Fibroblast of mammary gland (primary cell): ENCODE data around the gene CHST12.

Experiments
- DNase-seq: peaks from one replicate; pipeline ENCODE4 v3.0.0-alpha.2; 2010; ENCODE audit warnings: low read depth
- H3K4me3 ChIP-seq: 2 replicates; pipeline ENCODE4 v1.5.1; 2011; ENCODE audit warnings: low read depth, mild to moderate bottlenecking, low read length, moderate library complexity; ENCODE audit not compliant: control insufficient read depth
- CTCF ChIP-seq: conservative IDR thresholded peaks from 2 replicates; pipeline ENCODE4 v1.5.1; 2011; ENCODE audit warnings: low read depth, low read length, inconsistent platforms; ENCODE audit not compliant: control insufficient read depth, insufficient read depth

Gene CHST12

GRCh38 chr7:2441430-2442058 is 38.1 kb downstream of the CHST12 start:
- DNase-seq, result no peak
- TF ChIP-seq CTCF, result no peak
- no peak overlapping the region for H3K4me3 ChIP-seq

DNA sequence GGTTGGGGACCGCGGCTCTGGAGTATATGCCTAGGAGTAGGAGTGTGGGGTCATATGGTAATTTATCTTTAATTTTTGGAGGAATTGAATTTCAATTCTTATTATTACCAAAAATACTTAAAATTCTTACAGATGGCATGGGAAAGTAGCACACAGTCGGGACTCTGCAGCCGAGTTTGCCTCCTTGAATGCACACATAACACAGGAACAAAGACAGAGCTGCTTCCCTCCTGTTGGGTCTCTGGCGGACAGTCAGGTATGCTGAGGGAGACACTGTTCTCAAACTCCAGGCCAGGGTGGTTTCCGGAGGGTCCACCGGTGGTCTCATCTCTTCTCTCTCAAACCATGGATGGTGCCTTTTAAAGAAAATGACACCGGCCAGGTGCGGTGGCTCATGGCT is 40.1 kb downstream of the CHST12 start:
- no peak for DNase-seq
- H3K4me3 ChIP-seq, result no peak overlapping the region
- TF ChIP-seq CTCF, result no peak

GRCh38 chr7:2444476-2444875 is 41.1 kb downstream of the CHST12 start:
- peak; percentile 78 for DNase-seq
- no peak overlapping the region for H3K4me3 ChIP-seq
- no peak for TF ChIP-seq CTCF

DNA sequence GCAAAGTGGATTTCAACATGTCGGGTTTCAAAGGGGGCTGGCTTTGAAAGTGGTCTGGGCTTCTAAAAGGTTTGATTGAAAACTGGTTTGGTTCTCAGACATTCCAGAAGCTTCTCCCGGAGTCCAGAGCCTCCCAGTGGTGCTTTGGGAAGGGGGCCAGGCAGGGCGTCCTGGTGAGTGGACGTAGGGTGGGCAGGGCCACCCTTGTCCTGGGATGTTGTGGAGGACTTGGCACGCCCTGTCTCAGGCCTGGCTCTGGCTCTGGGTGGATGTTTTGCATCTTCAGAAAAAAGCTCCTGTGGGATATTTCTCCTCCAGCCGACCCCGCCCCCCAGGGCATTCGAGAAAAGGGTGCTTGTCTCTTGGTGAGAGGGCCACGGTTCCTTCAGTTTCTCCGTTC is 41.6 kb downstream of the CHST12 start:
- H3K4me3 ChIP-seq, result no peak overlapping the region
- DNase-seq, result peak; percentile 31
- no peak for TF ChIP-seq CTCF

GRCh38 chr7:2445898-2446555 is 42.6 kb downstream of the CHST12 start:
- no peak for DNase-seq
- H3K4me3 ChIP-seq, result no peak overlapping the region
- no peak for TF ChIP-seq CTCF

- no peak for TF ChIP-seq CTCF
- H3K4me3 ChIP-seq, result no peak overlapping the region
- no peak for DNase-seq
Observed at GRCh38 chr7:2446676-2447075, 43.3 kb downstream of the CHST12 start.
